B cell (primary cell): ENCODE measurements around the gene CBLIF. TPM values are rescaled to one million over a fixed set of nuclear protein-coding genes. Genes with fewer than 3 reads are reported as not detected.
"Not testable (repeated sequence)": the region's sequence is repeated elsewhere in the genome, so short reads cannot be mapped to it uniquely, and the experiment has no call there.

Source experiments
- ATAC-seq: fragments of 200-7000 bp; cut with Tn5 transposase; one replicate; pipeline ENCODE4 v1.10.0; 2021; ENCODE audit warnings: low read depth, mild to moderate bottlenecking, moderate number of reproducible peaks, moderate library complexity
- CTCF ChIA-PET: fragments of 350-600 bp; sonication (Branson Sonifier 250); formaldehyde crosslinking; loops from one replicate; lab custom pipeline; 2021; ENCODE audit warnings: antibody characterized with exemption, inconsistent platforms; lab: Charles Lee
- POLR2A ChIA-PET: fragments of 350-600 bp; sonication (Branson Sonifier 250); formaldehyde crosslinking; loops from one replicate; lab custom pipeline; 2021; ENCODE audit warnings: antibody characterized with exemption; lab: Charles Lee
- DNase-seq: peaks from one replicate; pipeline ENCODE4 v3.0.0; 2013
- H2AFZ ChIP-seq: 2 replicates; pipeline ENCODE4 v1.6.1; 2012; ENCODE audit warnings: mild to moderate bottlenecking, low read depth, low read length; ENCODE audit not compliant: insufficient read depth, poor library complexity, severe bottlenecking
- H3K27ac ChIP-seq, 2 donors: 1 replicate in 1 of 2; 2 replicates in 1 of 2; pipeline ENCODE4 v1.5.1; 2012 to 2013; ENCODE audit warnings: low read length in 2 of 2, mild to moderate bottlenecking in 2 of 2, moderate library complexity in 1 of 2
- H3K27me3 ChIP-seq, 4 experiments: fragments of 200-600 bp in 1 of 4; sonication (generic) in 1 of 4; replicated peaks in 1 of 4; 1 replicate in 2 of 4; 2 replicates in 2 of 4; pipeline versions ENCODE4 v1.6.1 to v1.7.0; 2013 to 2016; ENCODE audit warnings: low read length in 3 of 4, mild to moderate bottlenecking in 2 of 4, mixed read lengths in 1 of 4, moderate library complexity in 1 of 4; ENCODE audit not compliant: insufficient read depth in 4 of 4, control insufficient read depth in 3 of 4; ENCODE audit errors: control extremely low read depth in 1 of 4
- H3K36me3 ChIP-seq, 2 experiments: replicated peaks in 1 of 2; 1 replicate in 1 of 2; 2 replicates in 1 of 2; pipeline versions ENCODE4 v1.6.1 to v1.7.1; 2013; ENCODE audit warnings: low read length in 1 of 2; ENCODE audit not compliant: insufficient read depth in 2 of 2, control insufficient read depth in 1 of 2; ENCODE audit errors: control extremely low read depth in 1 of 2, extremely low read depth in 1 of 2
- H3K4me1 ChIP-seq, 2 donors: fragments of 200-600 bp in 1 of 2; sonication (generic) in 1 of 2; 1 replicate in 1 of 2; 2 replicates in 1 of 2; pipeline versions ENCODE4 v1.5.1 to v1.6.1; 2013 to 2017; ENCODE audit warnings: low read length in 2 of 2; ENCODE audit not compliant: control insufficient read depth in 2 of 2, insufficient read depth in 2 of 2
- H3K4me2 ChIP-seq: replicated peaks from 2 replicates; pipeline ENCODE3; 2012; ENCODE audit warnings: mild to moderate bottlenecking, low read depth, low read length; ENCODE audit not compliant: poor library complexity, severe bottlenecking
- H3K4me3 ChIP-seq, 5 experiments: fragments of 200-600 bp in 1 of 5; sonication (generic) in 1 of 5; 1 replicate in 3 of 5; 2 replicates in 2 of 5; pipeline versions ENCODE4 v1.5.1 to v1.7.0; 2011 to 2016; ENCODE audit warnings: low read length in 4 of 5, mild to moderate bottlenecking in 4 of 5, low read depth in 2 of 5, control low read depth in 1 of 5, moderate library complexity in 1 of 5; ENCODE audit not compliant: insufficient read depth in 1 of 5; ENCODE audit errors: control extremely low read depth in 1 of 5, extremely low read depth in 1 of 5
- H3K79me2 ChIP-seq: fragments of 200-600 bp; sonication (generic); one replicate; pipeline ENCODE4 v1.6.0; 2016; ENCODE audit warnings: low read length; ENCODE audit not compliant: control insufficient read depth, insufficient read depth
- H3K9ac ChIP-seq: fragments of 200-600 bp; sonication (generic); 2 replicates; pipeline ENCODE4 v1.6.1; 2017; ENCODE audit warnings: mild to moderate bottlenecking, low read length, moderate library complexity
- H3K9me3 ChIP-seq, 3 donors: one replicate each; pipeline versions ENCODE4 v1.6.1 to v1.7.1; 2013; ENCODE audit warnings: low read length in 2 of 3; ENCODE audit not compliant: control insufficient read depth in 2 of 3, insufficient read depth in 1 of 3; ENCODE audit errors: control extremely low read depth in 1 of 3
- H4K20me1 ChIP-seq: 2 replicates; pipeline ENCODE4 v1.6.0; 2012; ENCODE audit warnings: mild to moderate bottlenecking, low read length; ENCODE audit not compliant: insufficient read depth, control insufficient read depth, poor library complexity, severe bottlenecking
- H3K27ac Mint-ChIP-seq: one replicate; pipeline ENCODE4 v1.8.0; 2021; ENCODE audit warnings: mixed read lengths
- H3K27me3 Mint-ChIP-seq: one replicate; pipeline ENCODE4 v1.8.0; 2021; ENCODE audit warnings: mixed read lengths
- H3K4me1 Mint-ChIP-seq: one replicate; pipeline ENCODE4 v1.8.0; 2021; ENCODE audit warnings: mixed read lengths
- H3K4me3 Mint-ChIP-seq: one replicate; pipeline ENCODE4 v1.8.0; 2021; ENCODE audit warnings: mixed read lengths
- H3K9me3 Mint-ChIP-seq: one replicate; pipeline ENCODE4 v1.8.0; 2022; ENCODE audit warnings: mixed read lengths; ENCODE audit not compliant: insufficient read depth
- CTCF ChIP-seq: fragments of 200-600 bp; IDR thresholded peaks from one replicate; pipeline ENCODE4 v1.8.0; 2022; ENCODE audit warnings: antibody characterized with exemption, mild to moderate bottlenecking
- EZH2 ChIP-seq: IDR thresholded peaks from 2 replicates; pipeline ENCODE4 v1.6.1; 2012; ENCODE audit warnings: borderline replicate concordance, low read depth, mild to moderate bottlenecking, moderate library complexity, low read length; ENCODE audit not compliant: insufficient read depth, poor library complexity, severe bottlenecking
- WGBS: methylation state at CpG from one replicate; pipeline ENCODE4 v1.1.5; 2013; ENCODE audit warnings: missing lambda C conversion rate; ENCODE audit not compliant: insufficient coverage; 5-methylcytosine and 5-hydroxymethylcytosine counted together
- intact Hi-C: fragments of 100-400 bp; cut with micrococcal nuclease; formaldehyde crosslinking; loops from one replicate; pipeline ENCODE4 v1.10.0; 2022
- polyA plus RNA-seq: library from polyadenylated mRNA; depleted of rRNA; stranded (reverse); fragments of >200 nt; gene quantifications from 2 replicates; pipeline ENCODE4 v1.2.3, GENCODE V29; 2012
- total RNA-seq, 2 donors: library from RNA; stranded (reverse); fragments of 120-200 nt in 1 of 2; gene quantifications; 1 replicate in 1 of 2; 2 replicates in 1 of 2; pipeline versions ENCODE4 v1.2.3 to v1.2.4, GENCODE V29; 2013 to 2022

CBLIF gene
- total and polyA plus RNA-seq, 2 donors (not counting 1 experiment from before 2014, with no cell fraction given), result not detected

GRCh38 chr11:59787255-59787588 lies 58.1 kb downstream of the CBLIF start:
- POLR2A ChIA-PET, result no interaction called here
- no peak overlapping the region for H3K27ac ChIP-seq
- no peak overlapping the region for H3K4me3 ChIP-seq
- Mint-ChIP-seq H3K4me3 (no peak overlapping the region), H3K4me1 (peaks cover 3% of the 10 kb centered on the region), H3K9me3 (no peaks in the 10 kb centered on the region), H3K27ac (no peak overlapping the region), H3K27me3 (no peaks in the 10 kb centered on the region)
- no peak overlapping the region for H3K9ac ChIP-seq
- no peaks in the 10 kb centered on the region for H4K20me1 ChIP-seq
- CTCF ChIA-PET, result interaction anchor here (1.3 kb wide), 1 partner anchor 33 kb away, joined by 3 read pairs; no protein-coding TSS in a partner anchor
- TF ChIP-seq CTCF (no peak), EZH2 (no peak)
- H2AFZ ChIP-seq, result no peak overlapping the region
- ATAC-seq (no peak), DNase-seq (no peak)
- H3K27me3 ChIP-seq, result no peaks in the 10 kb centered on the region
- no peaks in the 10 kb centered on the region for H3K79me2 ChIP-seq
- intact Hi-C loops, result no loop called here
- no peaks in the 10 kb centered on the region for H3K4me1 ChIP-seq
- H3K4me2 ChIP-seq, result no peak overlapping the region
- WGBS, result 97% methylated on average over 4 of the region's 4 CpGs
- H3K36me3 ChIP-seq, result peaks cover 0 to 10% of the 10 kb centered on the region in 2 experiments
- no peaks in the 10 kb centered on the region for H3K9me3 ChIP-seq

- H3K4me1 Mint-ChIP-seq, result peaks cover 3% of the 10 kb centered on the region
- Histone ChIP-seq H3K9me3 (no peaks in the 10 kb centered on the region), H3K4me2 (no peak overlapping the region), H4K20me1 (no peaks in the 10 kb centered on the region), H3K36me3 (peaks cover 0 to 8% of the 10 kb centered on the region in 2 experiments), H3K27me3 (no peaks in the 10 kb centered on the region), H3K79me2 (no peaks in the 10 kb centered on the region), H3K4me1 (no peaks in the 10 kb centered on the region), H2AFZ (no peak overlapping the region), H3K9ac (no peak overlapping the region), H3K27ac (no peak overlapping the region), H3K4me3 (no peak overlapping the region)
- TF ChIP-seq CTCF, result no peak
- no peak for TF ChIP-seq EZH2
- WGBS, result no CpG with 5 or more reads among the region's 4 CpGs
- H3K27ac Mint-ChIP-seq, result no peak overlapping the region
- DNase-seq, result no peak
- H3K4me3 Mint-ChIP-seq, result no peak overlapping the region
- ATAC-seq, result no peak
- ChIA-PET CTCF (interaction anchor here (0.7 to 1.1 kb wide), 2 partner anchors 7 to 19 kb away, joined by 3 read pairs; no protein-coding TSS in a partner anchor), POLR2A (interaction anchor here (0.7 kb wide), 1 partner anchor 31 kb away, joined by 4 read pairs; the partner anchor contains the start of gene STX3)
- H3K9me3 Mint-ChIP-seq, result no peaks in the 10 kb centered on the region
- intact Hi-C loops, result no loop called here
- no peaks in the 10 kb centered on the region for H3K27me3 Mint-ChIP-seq
Observed at GRCh38 chr11:59785818-59786217, 59.5 kb downstream of the CBLIF start.

- H4K20me1 ChIP-seq, H3K79me2 ChIP-seq, H3K4me1 Mint-ChIP-seq, intact Hi-C loops, H3K4me3 ChIP-seq, H3K27me3 Mint-ChIP-seq, DNase-seq, POLR2A ChIA-PET, H3K27ac Mint-ChIP-seq, H3K9ac ChIP-seq, H3K9me3 Mint-ChIP-seq, H3K4me3 Mint-ChIP-seq, H3K9me3 ChIP-seq, H3K4me1 ChIP-seq, ATAC-seq, H3K36me3 ChIP-seq, H3K27ac ChIP-seq, H2AFZ ChIP-seq, H3K27me3 ChIP-seq, H3K4me2 ChIP-seq: not testable (repeated sequence)
- CTCF ChIA-PET, result interaction anchor here (1.1 to 1.8 kb wide), 2 partner anchors 17 to 20 kb away, joined by 3 to 8 read pairs; no protein-coding TSS in a partner anchor
- WGBS, result 92% methylated on average over 3 of the region's 5 CpGs
Observed at GRCh38 chr11:59784441-59784840, 60.9 kb downstream of the CBLIF start.
